H9 (cell line): ENCODE measurements around the gene IRX2. TPM values are rescaled to one million over a fixed set of nuclear protein-coding genes. Genes with fewer than 3 reads are reported as not detected.

Source experiments
- DNase-seq: peaks from one replicate; pipeline ENCODE4 v3.0.0-alpha.2; 2017
- H2AFZ ChIP-seq: one replicate; pipeline ENCODE4 v1.6.1; 2013; ENCODE audit warnings: mild to moderate bottlenecking, low read length, control low read depth, moderate library complexity
- H2AK5ac ChIP-seq: 2 replicates; pipeline ENCODE4 v1.6.1; 2013; ENCODE audit warnings: low read length, control low read depth, mixed read lengths; ENCODE audit not compliant: insufficient read length
- H2BK120ac ChIP-seq: one replicate; pipeline ENCODE4 v1.6.1; 2013; ENCODE audit warnings: low read depth, mild to moderate bottlenecking, low read length, control low read depth, inconsistent platforms; ENCODE audit not compliant: poor library complexity, severe bottlenecking
- H2BK12ac ChIP-seq: 2 replicates; pipeline ENCODE4 v1.6.1; 2013; ENCODE audit warnings: low read length, control low read depth, mixed read lengths, low read depth; ENCODE audit not compliant: insufficient read length
- H2BK15ac ChIP-seq: 2 replicates; pipeline ENCODE4 v1.6.1; 2013; ENCODE audit warnings: low read depth, low read length, control low read depth
- H2BK20ac ChIP-seq: one replicate; pipeline ENCODE4 v1.6.1; 2013; ENCODE audit warnings: low read depth, mild to moderate bottlenecking, low read length, control low read depth, inconsistent platforms; ENCODE audit not compliant: poor library complexity, severe bottlenecking
- H2BK5ac ChIP-seq: 2 replicates; pipeline ENCODE4 v1.6.1; 2013; ENCODE audit warnings: low read length, control low read depth, mixed read lengths; ENCODE audit not compliant: insufficient read length
- H3K14ac ChIP-seq: 2 replicates; pipeline ENCODE4 v1.6.1; 2013; ENCODE audit warnings: low read length, control low read depth; ENCODE audit not compliant: insufficient read depth
- H3K18ac ChIP-seq: 2 replicates; pipeline ENCODE4 v1.6.1; 2013; ENCODE audit warnings: low read depth, mild to moderate bottlenecking, mixed read lengths, low read length, control low read depth; ENCODE audit not compliant: insufficient read length
- H3K23ac ChIP-seq: 2 replicates; pipeline ENCODE4 v1.6.1; 2013; ENCODE audit warnings: low read length, control low read depth, mixed read lengths, low read depth; ENCODE audit not compliant: insufficient read length
- H3K23me2 ChIP-seq: 2 replicates; pipeline ENCODE4 v1.6.1; 2013; ENCODE audit warnings: low read depth, mild to moderate bottlenecking, mixed read lengths, low read length, control low read depth; ENCODE audit not compliant: insufficient read length, poor library complexity, severe bottlenecking
- H3K27ac ChIP-seq: 2 replicates; pipeline ENCODE4 v1.5.1; 2013; ENCODE audit warnings: low read length, control low read depth, mixed read lengths, low read depth; ENCODE audit not compliant: insufficient read length
- H3K27me3 ChIP-seq: 2 replicates; pipeline ENCODE4 v1.6.1; 2013; ENCODE audit warnings: low read length, control low read depth, inconsistent platforms; ENCODE audit not compliant: insufficient read depth
- H3K4ac ChIP-seq: 2 replicates; pipeline ENCODE4 v1.6.1; 2013; ENCODE audit warnings: low read depth, mild to moderate bottlenecking, control low read depth, inconsistent platforms, low read length, moderate library complexity
- H3K4me1 ChIP-seq: 2 replicates; pipeline ENCODE4 v1.6.1; 2013; ENCODE audit warnings: low read length, control low read depth, inconsistent platforms; ENCODE audit not compliant: insufficient read depth
- H3K4me2 ChIP-seq: 2 replicates; pipeline ENCODE4 v1.6.1; 2013; ENCODE audit warnings: low read length, control low read depth, mixed read lengths; ENCODE audit not compliant: insufficient read length, insufficient read depth
- H3K56ac ChIP-seq: 2 replicates; pipeline ENCODE4 v1.6.1; 2013; ENCODE audit warnings: low read depth, mild to moderate bottlenecking, mixed read lengths, low read length, control low read depth; ENCODE audit not compliant: insufficient read length
- H3K79me1 ChIP-seq: 2 replicates; pipeline ENCODE4 v1.6.1; 2013; ENCODE audit warnings: low read depth, mild to moderate bottlenecking, moderate library complexity, low read length, control low read depth, inconsistent platforms; ENCODE audit not compliant: insufficient read depth, poor library complexity, severe bottlenecking
- H3K79me2 ChIP-seq: 2 replicates; pipeline ENCODE4 v1.6.1; 2013; ENCODE audit warnings: low read length, control low read depth, inconsistent platforms; ENCODE audit not compliant: insufficient read depth
- H3K9ac ChIP-seq: 2 replicates; pipeline ENCODE4 v1.6.1; 2013; ENCODE audit warnings: low read length, control low read depth, mixed read lengths; ENCODE audit not compliant: insufficient read length; ENCODE audit errors: extremely low read depth
- H3K9me3 ChIP-seq: one replicate; pipeline ENCODE4 v1.6.1; 2013; ENCODE audit warnings: low read depth, low read length, inconsistent platforms; ENCODE audit not compliant: control insufficient read depth
- H3T11ph ChIP-seq: one replicate; pipeline ENCODE4 v1.6.1; 2013; ENCODE audit warnings: mild to moderate bottlenecking, low read length, control low read depth, inconsistent platforms
- H4K20me1 ChIP-seq: one replicate; pipeline ENCODE4 v1.6.1; 2013; ENCODE audit not compliant: control insufficient read depth, insufficient read length, insufficient read depth
- H4K5ac ChIP-seq: 2 replicates; pipeline ENCODE4 v1.6.1; 2013; ENCODE audit warnings: low read depth, mild to moderate bottlenecking, mixed read lengths, low read length, control low read depth; ENCODE audit not compliant: insufficient read length
- H4K8ac ChIP-seq: replicated peaks from 2 replicates; pipeline ENCODE4 v1.6.1; 2013; ENCODE audit warnings: low read length, control low read depth, mixed read lengths, low read depth; ENCODE audit not compliant: insufficient read length
- H4K91ac ChIP-seq: 2 replicates; pipeline ENCODE4 v1.6.1; 2013; ENCODE audit warnings: low read depth, mild to moderate bottlenecking, moderate library complexity, mixed read lengths, low read length, control low read depth; ENCODE audit not compliant: insufficient read length
- H3K27ac Mint-ChIP-seq, 3 experiments: 2 replicates in 2 of 3; 3 replicates in 1 of 3; pipeline ENCODE4 v1.8.0; 2020 to 2021; ENCODE audit warnings: mixed read lengths in 3 of 3, mild to moderate bottlenecking in 1 of 3, moderate library complexity in 1 of 3
- H3K27me3 Mint-ChIP-seq: 2 replicates; pipeline ENCODE4 v1.8.0; 2021; ENCODE audit warnings: low read depth, mild to moderate bottlenecking, moderate library complexity, mixed read lengths
- H3K36me3 Mint-ChIP-seq, 3 experiments: 2 replicates in 2 of 3; 3 replicates in 1 of 3; pipeline ENCODE4 v1.8.0; 2020 to 2021; ENCODE audit warnings: low read depth in 3 of 3, mixed read lengths in 3 of 3; ENCODE audit not compliant: insufficient read depth in 1 of 3
- H3K4me1 Mint-ChIP-seq, 2 experiments: 2 replicates each; pipeline ENCODE4 v1.8.0; 2020; ENCODE audit warnings: mixed read lengths in 2 of 2
- H3K4me3 Mint-ChIP-seq, 2 experiments: 2 replicates in 1 of 2; 3 replicates in 1 of 2; pipeline ENCODE4 v1.8.0; 2020 to 2021; ENCODE audit warnings: mild to moderate bottlenecking in 2 of 2, mixed read lengths in 2 of 2, moderate library complexity in 1 of 2
- H3K9me3 Mint-ChIP-seq, 2 experiments: 2 replicates in 1 of 2; 3 replicates in 1 of 2; pipeline ENCODE4 v1.8.0; 2020; ENCODE audit warnings: mild to moderate bottlenecking in 2 of 2, mixed read lengths in 2 of 2, moderate library complexity in 1 of 2
- WGBS: extraction: QIAGEN DNeasy Blood & Tissue Kit; methylation state at CpG from one replicate; pipeline ENCODE4 v1.1.7; 2013; ENCODE audit warnings: missing lambda C conversion rate, low lambda C conversion rate, mixed read lengths; ENCODE audit not compliant: insufficient read length; ENCODE audit errors: extremely low coverage; 5-methylcytosine and 5-hydroxymethylcytosine counted together
- total RNA-seq: library from RNA; stranded (reverse); gene quantifications from 2 replicates; pipeline ENCODE4 v1.2.1, GENCODE V29; 2021
- TF ChIP-seq, protein P1 (sequence below): fragments of 200-600 bp; sonication (generic); conservative IDR thresholded peaks from 3 replicates; pipeline ENCODE4 v1.8.0; 2021; ENCODE audit warnings: antibody characterized with exemption, mild to moderate bottlenecking

Gene IRX2
- total RNA-seq, 1 experiment from 2014 or later, result 91.6 TPM

- no peak overlapping the region for H2BK5ac ChIP-seq
- H3K27ac Mint-ChIP-seq, result no peak overlapping the region
- no peak overlapping the region for H3T11ph ChIP-seq
- peaks cover 0 to 12% of the 10 kb centered on the region in 2 experiments; a peak in 2 of 5 replicates for H3K9me3 Mint-ChIP-seq
- H3K9ac ChIP-seq, result no peak overlapping the region
- no peak overlapping the region for H4K5ac ChIP-seq
- no CpG with 5 or more reads among the region's 4 CpGs for WGBS
- H2BK20ac ChIP-seq, result no peak overlapping the region
- peaks cover 3% of the 10 kb centered on the region; the same call in 1 of the 2 replicates for H3K4me1 ChIP-seq
- no peak overlapping the region for H4K8ac ChIP-seq
- no peaks in the 10 kb centered on the region for H4K20me1 ChIP-seq
- peaks cover 42% of the 10 kb centered on the region for H3K27me3 Mint-ChIP-seq
- H2BK12ac ChIP-seq, result no peak overlapping the region
- peaks cover 32 to 43% of the 10 kb centered on the region in 2 experiments for H3K4me1 Mint-ChIP-seq
- H3K79me1 ChIP-seq, result no peaks in the 10 kb centered on the region
- H2AFZ ChIP-seq, result no peak overlapping the region
- H2AK5ac ChIP-seq, result no peak overlapping the region
- H3K79me2 ChIP-seq, result no peaks in the 10 kb centered on the region
- no peak overlapping the region for H3K23ac ChIP-seq
- H2BK120ac ChIP-seq, result no peak overlapping the region
- no peaks in the 10 kb centered on the region for H3K23me2 ChIP-seq
- H3K14ac ChIP-seq, result no peak overlapping the region
- no peak overlapping the region for H3K4ac ChIP-seq
- no peak overlapping the region for H3K18ac ChIP-seq
- no peak overlapping the region for H3K4me2 ChIP-seq
- H2BK15ac ChIP-seq, result no peak overlapping the region
- peaks cover 0 to 15% (median 2%) of the 10 kb centered on the region in 3 experiments; a peak in 4 of 7 replicates for H3K36me3 Mint-ChIP-seq
- no peaks in the 10 kb centered on the region for H3K9me3 ChIP-seq
- no peak overlapping the region for H3K4me3 Mint-ChIP-seq
- no peak overlapping the region for H3K56ac ChIP-seq
- peaks cover 9% of the 10 kb centered on the region; the same call in 1 of the 2 replicates for H3K27me3 ChIP-seq
- H4K91ac ChIP-seq, result no peak overlapping the region
- TF ChIP-seq, protein P1, sequence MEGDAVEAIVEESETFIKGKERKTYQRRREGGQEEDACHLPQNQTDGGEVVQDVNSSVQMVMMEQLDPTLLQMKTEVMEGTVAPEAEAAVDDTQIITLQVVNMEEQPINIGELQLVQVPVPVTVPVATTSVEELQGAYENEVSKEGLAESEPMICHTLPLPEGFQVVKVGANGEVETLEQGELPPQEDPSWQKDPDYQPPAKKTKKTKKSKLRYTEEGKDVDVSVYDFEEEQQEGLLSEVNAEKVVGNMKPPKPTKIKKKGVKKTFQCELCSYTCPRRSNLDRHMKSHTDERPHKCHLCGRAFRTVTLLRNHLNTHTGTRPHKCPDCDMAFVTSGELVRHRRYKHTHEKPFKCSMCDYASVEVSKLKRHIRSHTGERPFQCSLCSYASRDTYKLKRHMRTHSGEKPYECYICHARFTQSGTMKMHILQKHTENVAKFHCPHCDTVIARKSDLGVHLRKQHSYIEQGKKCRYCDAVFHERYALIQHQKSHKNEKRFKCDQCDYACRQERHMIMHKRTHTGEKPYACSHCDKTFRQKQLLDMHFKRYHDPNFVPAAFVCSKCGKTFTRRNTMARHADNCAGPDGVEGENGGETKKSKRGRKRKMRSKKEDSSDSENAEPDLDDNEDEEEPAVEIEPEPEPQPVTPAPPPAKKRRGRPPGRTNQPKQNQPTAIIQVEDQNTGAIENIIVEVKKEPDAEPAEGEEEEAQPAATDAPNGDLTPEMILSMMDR, result no peak
- no peak for DNase-seq
- no peak overlapping the region for H3K27ac ChIP-seq
These were observed 12.0 kb upstream of the IRX2 start for GRCh38 chr5:2763533-2763794.
